GOT3 (cell line): ENCODE results near the gene SLC1A7.
A peak's percentile ranks its signal among the peaks of the same experiment; 100 is the strongest.
"Not testable (repeated sequence)": the region's sequence is repeated elsewhere in the genome, so short reads cannot be mapped to it uniquely, and the experiment has no call there.

Source experiments
- DNase-seq: peaks from one replicate; lab custom pipeline; 2025; ENCODE audit warnings: mixed read lengths; lab: John Stamatoyannopoulos, UW

The SLC1A7 gene

DNA sequence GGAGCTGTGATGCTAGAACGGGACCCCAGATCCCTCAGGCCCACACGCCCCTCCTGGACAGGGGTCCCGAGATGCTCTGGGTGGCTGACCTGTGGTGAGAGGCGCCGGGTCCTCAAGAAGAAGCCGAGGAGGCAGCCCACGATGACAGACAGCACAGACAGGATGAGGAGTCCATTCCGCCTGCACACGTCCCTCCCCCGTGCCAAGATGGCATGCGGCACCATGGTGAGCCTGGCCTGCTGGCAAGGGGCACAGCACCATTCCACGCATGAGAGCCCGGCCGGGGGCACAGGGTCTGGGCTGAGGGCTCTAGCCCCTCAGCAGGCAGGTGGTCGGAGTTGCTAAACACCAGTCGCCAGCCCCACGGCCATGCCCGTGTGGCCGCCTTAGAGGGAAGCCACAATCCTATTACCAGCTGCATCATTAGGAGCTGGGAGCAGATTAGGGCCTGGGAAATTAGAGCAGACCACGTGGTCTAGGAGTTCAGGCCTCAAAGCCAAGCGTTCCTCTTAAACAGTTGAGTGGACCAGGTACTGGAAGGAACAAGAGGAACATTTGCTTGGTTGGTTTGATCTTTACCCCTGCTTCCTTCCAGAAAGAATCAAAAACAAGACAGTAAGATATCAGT lies at the start of gene SLC1A7:
TSS of gene SLC1A7 (minus strand) at position 413 of the 628 bp plus-strand sequence. CDS start at position 224, 189 bp downstream.
- DNase-seq = no peak

DNA sequence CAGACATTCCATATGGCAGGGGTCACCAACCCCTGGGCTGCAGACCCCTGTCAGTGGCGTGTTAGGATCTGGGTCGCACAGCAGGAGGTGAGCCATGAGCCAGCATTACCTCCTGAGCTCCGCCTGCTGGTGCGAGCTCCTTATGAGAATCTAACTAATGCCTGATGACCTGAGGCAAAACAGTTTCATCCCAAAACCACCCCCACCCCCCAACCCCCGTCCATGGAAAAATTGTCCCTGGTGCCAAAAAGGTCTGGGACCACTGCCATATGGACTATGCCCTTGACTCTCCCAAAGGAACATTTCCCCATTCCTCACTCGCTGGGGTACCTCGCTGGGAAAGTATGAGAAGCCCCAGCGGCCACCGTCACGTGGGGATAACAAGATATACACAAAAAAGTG lies 47.8 kb upstream of the SLC1A7 start:
- no peak for DNase-seq

DNA sequence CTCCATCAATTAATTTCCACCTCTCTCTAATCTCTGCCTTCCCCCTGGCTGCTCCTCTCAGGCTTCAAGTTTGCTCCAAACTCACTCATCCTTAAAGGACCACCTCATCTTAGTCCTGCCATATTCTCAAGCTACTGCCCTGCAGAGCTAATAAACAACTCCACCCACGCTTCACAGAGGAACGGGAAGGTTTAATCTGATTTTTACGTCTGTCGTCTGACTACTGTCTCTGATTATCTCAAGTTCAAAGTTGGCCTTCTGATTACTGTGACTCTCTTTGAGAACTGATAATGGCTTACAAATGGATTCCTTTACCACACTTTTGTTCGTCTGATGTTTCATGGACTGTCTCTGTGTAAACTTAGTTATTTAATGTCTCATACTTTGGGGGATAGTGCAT lies 46.6 kb upstream of the SLC1A7 start:
- no peak for DNase-seq

DNA sequence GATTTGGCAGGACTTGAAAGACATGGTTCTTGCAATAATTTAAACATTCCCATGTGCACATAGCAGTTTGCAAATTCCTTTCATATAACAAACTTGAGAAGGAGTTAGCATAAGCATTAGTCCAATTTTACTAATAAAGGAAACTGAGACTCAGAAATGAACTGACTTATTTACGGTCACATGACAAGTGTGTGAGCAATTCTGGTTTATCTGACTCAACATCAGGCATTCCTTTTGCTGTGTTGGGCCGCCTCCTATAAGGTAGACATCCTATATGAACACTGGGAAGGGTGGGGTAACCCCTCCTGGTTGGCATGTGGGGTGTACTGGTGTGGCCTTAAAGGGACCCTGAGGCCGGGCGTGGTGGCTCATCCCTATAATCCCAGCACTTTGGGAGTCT lies 45.7 kb upstream of the SLC1A7 start:
- no peak for DNase-seq

DNA sequence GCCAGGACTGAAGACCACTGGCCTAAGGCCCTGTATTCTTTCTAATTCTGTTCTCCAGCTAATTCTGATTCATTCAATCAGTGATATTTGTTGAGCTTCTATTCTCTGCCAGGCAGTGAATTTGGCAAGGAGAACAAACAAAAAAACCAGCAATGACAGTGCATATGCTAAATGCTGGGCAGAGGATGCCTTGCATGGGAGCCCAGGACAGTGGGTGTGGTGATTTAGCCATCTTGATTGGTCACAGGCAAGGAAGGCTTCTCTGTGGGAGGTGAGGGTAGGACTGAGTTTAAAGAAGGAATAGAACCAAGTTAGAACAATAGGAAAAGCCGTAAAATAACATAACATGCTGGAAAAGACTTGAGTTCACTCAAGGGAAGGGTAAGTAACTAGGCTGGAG lies 45.0 kb upstream of the SLC1A7 start:
- no peak for DNase-seq

DNA sequence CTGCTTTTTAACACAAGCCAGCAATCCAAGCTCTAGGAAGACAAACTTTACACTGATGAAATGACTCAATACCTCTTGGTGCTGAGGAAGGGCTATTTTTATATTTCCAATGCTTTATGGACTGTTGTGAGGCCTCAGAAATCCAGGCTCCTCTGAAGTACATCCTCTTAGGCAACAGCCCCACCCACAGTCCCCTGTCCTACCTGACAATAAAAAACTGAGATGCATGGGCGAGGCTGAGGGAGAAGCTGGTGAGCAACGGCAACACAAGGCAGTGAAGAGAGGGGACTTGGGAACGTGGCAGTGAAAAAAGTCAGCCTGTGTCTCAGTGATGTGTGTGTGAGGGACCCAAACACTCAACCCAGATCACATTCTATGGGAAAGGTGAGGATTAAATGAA lies 44.1 kb upstream of the SLC1A7 start:
- DNase-seq = no peak

DNA sequence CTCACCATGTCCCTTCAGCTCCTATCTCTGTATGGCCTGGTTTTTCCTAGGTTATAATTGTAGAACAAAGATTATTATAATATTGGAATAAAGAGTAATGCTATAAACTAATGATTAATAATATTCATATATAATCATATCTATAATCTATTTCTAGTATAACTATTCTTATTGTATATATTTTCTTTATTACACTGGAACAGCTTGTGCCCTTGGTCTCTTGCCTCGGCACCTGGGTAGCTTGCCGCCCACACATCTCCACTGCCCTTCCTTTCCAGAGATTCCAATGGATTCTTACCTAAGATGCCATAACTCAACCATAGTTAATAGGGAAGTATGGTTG lies 43.5 kb upstream of the SLC1A7 start:
- DNase-seq = not testable (repeated sequence)

DNA sequence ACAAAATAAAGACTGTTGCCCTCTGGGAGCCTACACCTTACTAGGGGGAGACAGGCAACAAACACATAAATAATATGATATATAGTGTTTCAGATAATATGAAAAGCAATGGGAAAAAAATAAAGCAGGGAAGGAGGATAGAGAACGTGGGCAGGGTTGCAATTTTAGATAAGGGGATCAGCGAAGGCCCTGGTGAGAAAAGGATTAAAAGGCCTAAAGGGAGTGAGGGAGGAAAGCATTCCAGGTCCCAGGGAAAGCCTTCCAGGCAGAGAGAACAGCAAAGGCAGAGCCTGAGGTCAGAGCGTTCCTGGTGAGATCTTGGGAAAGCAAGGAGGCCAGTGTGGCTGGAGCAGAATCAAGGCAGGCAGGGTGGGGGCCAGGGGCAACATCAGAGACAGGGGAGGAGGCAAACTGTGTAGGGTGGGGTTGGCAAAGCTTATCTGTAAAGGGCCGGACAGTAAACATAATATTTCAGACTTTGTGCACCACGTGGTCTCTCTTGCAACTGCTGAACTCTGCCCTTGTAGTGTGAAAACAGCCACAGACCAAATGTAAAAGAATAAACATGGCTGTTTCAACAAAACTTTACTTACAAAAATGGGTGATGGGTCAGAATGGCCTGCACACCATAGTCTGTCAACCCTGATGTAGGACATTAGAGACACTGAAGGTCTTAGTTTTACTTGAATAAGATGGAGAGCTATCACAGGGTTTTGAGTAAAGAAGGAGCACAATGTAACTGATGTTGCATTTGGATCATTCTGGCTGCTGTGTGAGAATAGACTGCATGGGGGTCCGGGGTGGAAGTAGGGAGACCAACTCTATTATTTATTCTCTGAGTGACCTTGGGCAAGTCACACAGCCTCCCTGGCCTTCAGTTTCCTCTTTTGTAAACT lies 40.9 kb upstream of the SLC1A7 start:
- DNase-seq = no peak

DNA sequence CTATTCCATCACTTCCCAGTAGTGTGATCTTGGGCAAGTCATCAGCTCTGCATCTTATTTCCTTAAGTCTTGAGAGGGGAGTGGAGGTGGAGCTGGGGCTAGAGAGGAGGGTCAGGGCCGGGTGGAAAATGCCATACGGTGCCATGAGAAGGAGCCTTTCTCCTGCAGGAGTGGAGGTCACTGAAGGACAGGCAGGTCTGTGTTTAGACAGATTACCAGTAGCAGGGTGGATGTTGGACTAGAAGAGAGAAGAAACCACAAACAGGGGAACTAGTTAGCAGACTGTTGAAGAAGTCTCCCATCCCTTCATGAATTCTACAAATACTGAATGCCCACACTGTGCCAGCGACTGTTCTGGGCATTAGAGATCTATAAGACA lies 40.3 kb upstream of the SLC1A7 start:
- DNase-seq = no peak

DNA sequence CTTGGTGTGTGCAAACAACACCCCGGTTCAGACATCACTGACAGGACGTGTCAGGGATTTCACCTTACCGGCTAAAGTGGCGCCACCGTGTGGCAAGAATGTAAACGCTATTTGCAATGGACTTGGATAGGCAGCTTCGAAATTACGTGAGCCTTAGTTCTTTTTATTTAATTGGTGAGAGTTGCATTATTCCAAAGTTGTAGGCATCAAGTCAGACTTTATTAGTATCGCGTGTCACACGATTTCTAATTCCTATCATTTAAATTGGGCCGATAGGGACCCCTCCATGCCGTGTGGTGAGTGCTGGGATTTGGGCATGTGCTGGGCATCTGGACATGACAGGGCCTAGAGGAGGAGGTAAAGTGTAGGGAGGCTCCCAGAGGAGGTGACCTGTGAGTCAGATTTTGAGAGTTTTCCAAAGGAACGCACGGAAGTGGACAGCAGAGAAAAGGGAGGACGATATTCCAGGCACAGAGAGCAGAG lies 39.7 kb upstream of the SLC1A7 start:
- peak; percentile 19 for DNase-seq

DNA sequence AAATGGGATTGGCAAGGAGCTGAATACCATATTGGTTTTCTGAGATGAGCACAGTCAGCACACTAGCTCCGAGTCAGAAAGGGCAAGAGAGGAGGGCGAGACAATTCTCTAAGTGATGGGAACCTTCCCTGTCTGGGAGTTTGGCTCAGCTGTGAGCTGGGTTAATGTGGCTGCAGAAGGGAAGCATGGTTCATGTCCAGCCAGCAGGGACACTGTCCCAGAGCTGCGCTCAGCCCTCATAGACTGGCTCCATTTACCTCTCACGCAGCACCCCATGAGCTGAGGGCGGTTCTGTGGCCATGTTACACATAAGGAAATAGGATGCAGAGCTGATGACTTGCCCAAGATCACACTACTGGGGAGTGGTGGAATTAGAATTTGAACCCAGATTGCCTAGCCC lies 38.5 kb upstream of the SLC1A7 start:
- no peak for DNase-seq

DNA sequence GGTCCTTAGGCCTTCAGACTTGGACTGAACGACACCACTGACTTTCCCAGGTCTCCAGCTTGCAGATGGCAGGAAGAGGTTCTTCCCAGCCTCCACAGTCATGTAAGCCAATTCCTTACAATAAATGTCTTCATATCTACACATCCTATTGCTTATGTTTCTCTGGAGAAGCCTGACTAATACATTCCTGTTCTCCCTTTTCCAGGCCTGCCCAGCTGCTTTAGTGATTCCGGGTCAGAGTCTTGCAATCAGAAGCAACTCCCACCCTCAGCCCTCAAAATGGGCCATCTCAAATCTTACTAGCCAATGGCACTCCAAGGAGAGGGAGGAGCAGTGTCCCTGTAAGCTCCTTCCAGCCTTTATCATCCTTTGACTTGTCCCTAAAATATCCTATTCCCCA lies 37.8 kb upstream of the SLC1A7 start:
- DNase-seq = no peak

DNA sequence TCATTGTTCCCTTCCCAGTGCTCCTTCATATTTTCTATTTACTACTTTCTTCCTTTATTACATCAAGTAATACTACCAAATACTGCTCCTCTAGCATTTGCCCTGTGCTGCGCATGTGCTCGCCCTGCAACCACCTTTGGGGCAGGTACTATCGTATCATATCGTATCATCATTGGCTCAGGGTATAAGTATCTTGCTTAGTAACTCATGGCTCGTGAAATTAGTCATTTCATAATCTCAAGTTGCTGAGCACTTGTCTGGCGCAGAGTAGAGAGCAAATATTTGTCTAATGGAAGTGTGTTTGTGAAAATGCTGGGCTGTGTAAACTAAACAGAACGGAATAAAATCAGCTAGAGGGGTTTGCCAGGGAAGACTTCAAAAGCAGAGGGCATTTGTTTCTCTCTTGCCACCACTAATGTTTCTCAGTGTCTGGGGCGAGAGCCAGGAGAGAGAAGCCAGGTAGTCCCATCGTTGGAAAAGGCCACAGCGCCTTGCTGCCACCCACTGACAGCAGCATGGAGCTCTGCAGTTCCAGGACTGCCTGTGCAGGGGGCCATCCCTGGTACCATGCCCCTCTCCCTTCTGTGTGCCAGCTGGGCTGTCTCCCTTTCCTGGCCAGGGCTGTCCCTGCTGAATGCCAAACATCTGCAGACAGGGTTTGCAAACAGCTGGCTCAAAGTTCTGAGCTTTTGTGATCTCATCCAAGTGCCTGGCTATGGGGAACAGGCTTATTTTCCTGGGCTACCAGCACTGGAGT lies 34.2 kb upstream of the SLC1A7 start:
- no peak for DNase-seq

DNA sequence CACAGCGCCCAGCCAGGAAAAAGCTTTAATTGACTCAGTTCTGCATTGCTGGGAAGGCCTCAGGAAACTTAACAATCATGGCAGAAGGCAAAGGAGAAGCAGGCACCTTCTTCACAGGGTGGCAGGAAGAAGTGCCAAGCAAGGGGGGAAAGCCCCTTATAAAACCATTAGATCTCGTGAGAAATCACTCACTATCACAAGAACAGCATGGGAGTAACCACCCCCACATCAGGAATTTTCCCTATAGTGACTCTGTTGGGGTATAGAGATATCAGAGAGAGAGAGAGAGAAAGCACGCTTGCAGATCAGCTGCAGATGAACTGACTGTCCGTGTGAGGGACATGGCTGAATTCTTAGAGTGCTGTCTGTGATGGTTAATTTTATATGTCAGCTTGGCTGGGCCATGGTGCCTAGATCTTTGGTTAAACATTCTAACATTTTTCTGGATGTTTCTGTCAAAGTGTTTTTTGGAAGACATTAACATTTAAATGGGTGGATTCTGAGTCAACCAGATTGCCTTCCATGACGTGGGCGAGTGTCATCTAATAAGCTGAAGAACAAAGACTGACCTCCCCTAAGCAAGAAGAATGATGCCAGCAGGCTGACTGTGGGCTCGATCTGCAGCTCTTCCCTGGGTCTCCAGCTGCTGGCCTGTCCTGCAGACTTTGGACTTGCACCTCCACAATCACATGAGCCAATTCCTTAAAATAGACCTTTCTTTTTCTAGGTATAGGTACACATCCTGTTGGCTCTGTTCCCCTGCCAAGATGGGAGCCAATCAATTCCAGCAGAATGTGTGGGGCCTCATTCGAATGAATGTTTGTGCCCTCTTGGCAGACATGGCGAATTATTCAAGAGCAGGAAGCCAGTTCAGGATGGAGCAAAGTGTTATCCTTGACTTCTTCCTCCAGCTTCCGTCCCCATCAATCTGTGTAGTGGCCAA lies 32.8 kb upstream of the SLC1A7 start:
- no peak for DNase-seq

DNA sequence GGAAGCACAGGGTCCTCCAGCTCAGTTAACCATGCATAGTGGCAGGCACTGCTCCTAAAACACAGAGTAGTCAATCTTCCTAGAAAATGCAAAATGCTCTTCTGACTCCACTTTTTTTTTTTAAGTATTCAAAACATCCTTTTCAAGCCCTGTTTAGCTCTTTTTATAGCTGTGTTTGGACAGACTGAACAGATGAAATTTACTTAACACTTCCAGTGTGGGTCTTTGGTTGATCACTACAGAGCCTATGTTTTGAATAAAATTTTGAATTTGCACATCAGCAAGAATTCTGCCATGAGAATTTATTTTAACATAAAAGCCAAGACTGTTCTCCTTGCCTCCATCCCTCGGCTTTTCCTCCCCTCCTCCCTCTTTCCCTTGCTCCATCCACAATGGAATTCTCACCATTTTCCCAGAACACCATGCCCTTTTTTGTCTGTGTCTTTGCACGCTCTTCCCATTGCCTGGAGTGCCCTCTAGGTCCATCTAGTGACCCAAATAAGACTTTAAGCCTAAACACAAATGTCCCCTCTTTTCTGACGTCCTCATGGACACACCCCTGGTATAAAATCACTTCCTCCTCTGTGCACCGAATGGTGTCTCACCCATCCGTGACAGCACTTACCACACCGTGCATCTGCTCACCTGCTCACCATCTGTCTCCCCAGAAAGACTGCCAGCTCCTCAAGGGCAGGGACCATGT lies 30.1 kb upstream of the SLC1A7 start:
- no peak for DNase-seq

DNA sequence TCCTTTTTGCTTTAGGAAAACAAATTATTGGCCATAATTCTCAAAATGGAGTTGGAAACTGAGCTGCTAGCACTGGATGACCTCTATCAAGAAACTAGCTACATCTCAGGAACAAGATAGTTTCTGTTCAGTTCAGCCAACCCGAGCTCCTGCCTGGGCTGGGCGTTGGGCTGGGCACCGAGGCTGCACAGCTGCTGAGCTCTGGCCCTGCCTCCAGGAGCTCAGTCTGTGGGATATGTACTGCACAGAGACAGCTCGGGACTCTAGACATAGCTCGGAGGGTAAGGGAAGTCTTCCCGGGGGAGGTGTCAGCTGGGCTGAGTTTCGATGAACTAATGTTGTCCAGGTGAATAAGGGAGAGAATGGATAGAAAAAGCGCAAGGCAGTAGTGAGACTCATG lies 24.5 kb upstream of the SLC1A7 start:
- DNase-seq = no peak

DNA sequence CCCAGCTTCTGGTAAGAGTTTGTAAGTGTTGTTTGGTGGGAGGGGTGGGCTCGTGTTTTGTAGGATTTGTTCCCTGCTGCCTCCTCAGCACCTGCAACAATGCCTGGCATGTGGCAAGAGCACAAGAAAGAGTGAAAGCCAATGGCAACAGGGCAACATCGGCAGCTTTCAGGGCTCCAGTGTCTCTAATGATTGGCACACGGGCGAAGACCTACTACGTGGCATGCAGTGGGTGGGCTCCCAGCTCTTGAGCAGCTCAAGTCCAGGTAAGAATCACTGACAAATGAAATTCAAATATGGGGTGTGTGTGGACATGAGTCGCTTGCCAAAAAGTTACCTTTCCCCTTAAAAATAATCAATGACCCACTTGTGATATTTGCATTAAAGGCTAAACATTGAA lies 23.9 kb upstream of the SLC1A7 start:
- DNase-seq = no peak

DNA sequence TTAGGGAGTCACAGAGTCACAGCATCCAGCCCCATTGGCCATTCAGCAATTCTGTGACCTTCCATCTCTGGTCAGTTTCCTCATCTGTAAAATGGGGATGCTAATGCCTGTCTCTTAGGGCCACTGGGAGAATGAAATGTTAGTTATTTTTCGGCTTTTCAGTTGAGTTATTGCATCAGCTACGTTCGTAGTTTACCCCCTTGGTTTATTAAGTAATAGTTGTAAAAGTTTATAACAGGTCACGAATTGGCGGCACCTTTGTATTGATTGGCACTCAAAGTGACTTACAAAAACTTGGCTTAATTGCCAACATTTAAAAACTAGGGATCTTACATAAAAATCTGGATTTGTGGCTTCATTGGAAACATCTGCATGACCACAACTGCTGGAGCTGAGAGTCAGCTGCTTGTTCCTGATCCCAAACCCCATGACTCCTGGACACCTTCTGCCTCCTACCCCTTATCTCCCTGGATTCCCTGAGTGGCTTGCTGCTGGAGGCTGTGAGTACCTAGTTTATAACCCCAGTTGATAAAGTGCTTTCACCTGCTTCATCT lies 23.0 kb upstream of the SLC1A7 start:
- DNase-seq = no peak

DNA sequence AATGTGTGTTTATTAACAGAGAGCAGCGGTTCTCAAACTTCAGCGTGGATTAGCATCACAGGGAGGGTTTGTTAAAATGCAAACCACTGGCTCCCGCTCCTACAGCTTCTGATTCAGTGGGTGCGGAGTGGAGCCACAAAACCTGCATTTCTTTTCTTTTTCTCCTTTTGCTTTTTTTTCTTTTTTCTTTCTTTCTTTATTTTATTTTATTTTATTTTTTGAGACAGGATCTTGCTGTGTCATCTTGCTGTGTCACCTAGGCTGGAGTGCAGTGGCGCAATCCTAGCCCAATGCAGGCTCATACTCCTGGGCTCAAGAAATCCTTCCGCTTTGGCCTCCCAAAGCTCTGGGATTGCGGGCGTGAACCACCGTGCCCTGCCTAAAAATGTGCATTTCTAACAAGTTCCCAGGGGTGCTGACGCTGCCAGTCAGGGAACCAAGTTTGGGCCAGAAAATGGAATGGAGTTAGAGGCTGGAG lies 20.9 kb upstream of the SLC1A7 start:
- no peak for DNase-seq

DNA sequence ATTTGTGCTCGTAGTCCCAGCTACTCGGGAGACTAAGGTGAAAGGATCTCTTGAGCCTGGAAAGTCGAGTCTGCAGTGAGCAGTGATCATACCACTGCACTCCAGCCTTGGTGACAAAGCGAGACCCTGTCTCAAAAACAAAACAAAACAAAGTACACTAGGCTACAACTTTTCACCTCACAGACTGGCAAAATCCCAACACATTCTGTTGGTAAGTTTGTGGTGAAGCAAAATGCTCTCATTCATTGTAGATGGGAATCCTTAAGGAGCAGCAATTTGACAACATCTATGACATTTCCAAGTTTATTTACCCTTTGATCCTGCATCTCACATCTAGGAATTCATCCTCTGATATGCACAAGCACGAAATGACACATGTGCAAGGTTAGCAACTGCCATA lies 20.2 kb upstream of the SLC1A7 start:
- DNase-seq = no peak
